Kidney capillary endothelial cell (primary cell): ENCODE data around the gene SPRY2.
"Not testable (repeated sequence)": the region's sequence is repeated elsewhere in the genome, so short reads cannot be mapped to it uniquely, and the experiment has no call there.

ENCODE experiments used
- DNase-seq: peaks from one replicate; pipeline ENCODE4 v3.0.0-alpha.2; 2018; ENCODE audit warnings: low spot score

The SPRY2 gene

DNA sequence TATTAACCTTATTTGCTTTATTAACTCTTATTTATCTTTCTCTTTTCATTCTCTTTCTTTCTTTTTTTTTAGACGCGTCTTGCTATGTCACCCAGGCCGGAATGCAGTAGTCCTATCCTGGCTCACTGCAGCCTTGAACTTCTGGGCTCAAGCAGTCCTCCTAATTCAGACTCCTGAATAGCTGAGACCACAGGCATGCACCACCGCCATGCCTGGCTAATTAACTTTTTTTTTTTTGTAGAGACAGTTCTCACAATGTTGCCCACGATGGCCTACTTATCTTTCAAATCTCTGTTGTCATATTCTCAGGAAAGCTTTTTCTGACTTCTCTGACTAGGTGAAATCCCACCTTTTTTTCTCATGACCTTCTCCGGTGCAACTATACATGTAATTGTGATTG, 7.8 kb upstream of the SPRY2 start:
- no peak for DNase-seq

DNA sequence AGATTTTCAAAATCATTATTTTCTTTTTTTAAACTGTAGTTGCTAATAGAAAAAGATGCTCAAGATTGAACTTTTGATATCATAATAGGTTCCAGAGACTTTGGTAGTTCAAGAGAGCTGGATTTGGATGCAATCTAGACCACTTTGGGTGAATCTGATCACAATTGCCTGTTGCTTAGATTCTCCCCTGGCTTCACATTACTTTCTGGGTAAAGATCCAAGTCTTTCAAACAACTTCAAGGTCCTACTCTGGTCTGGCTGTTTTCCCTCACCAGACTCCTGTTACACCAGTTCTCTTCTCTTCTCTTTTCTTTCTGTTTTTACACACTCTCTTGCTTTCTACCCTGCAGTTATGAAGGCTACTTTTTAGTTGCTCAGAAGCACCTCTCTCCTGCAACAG, 7.4 kb upstream of the SPRY2 start:
- no peak for DNase-seq

DNA sequence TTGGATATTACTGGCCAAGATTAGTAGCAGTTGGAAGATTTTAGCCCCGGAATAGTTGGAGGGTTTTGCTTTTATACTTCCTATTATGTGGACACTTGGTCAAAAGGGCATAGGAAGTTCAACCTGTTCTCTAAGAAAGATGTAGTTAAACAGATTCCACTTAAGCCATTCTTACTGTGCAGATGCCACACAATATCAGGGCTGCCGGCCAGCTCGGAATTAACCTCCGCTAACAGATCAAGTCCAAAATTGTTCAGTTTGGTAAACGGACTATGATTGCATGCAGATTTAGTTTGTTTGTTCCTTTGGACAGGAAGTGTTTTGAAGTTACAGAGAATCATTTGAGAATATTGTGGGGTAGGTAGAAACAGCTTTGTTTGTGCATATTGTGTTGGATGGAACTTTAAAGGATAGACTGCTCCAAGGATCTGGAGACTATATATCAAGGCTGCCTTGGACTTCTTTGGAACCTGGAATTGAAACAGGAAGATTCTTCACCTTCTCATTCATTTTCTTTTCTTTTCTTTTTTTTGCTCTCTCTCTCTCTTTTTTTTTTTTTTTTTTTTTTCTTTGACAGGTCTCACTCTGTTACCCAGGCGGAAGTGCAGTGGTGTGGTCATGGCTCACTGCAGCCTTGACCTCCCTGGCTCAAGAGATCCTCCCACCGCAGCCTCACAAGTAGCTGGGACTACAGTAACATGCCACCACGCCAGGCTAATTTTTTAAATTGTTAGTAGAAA, 5.0 kb upstream of the SPRY2 start:
- DNase-seq, result no peak

DNA sequence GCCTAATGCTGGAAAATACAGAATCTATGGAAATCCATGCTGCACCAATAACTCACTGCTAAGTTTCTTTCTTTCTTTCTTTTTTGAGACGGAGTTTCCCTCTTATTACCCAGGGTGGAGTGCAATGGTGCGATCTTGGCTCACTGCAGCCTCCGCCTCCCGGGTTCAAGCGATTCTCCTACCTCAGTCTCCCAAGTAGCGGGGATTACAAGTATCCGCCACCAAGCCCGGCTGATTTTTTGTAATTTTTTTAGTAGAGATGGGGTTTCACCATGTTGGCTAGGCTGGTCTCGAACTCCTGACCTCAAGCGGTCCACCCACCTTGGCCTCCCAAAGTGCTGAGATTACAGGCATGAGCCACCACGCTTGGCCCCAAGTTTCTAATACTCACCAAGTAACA, 3.1 kb upstream of the SPRY2 start:
- DNase-seq, result not testable (repeated sequence)

DNA sequence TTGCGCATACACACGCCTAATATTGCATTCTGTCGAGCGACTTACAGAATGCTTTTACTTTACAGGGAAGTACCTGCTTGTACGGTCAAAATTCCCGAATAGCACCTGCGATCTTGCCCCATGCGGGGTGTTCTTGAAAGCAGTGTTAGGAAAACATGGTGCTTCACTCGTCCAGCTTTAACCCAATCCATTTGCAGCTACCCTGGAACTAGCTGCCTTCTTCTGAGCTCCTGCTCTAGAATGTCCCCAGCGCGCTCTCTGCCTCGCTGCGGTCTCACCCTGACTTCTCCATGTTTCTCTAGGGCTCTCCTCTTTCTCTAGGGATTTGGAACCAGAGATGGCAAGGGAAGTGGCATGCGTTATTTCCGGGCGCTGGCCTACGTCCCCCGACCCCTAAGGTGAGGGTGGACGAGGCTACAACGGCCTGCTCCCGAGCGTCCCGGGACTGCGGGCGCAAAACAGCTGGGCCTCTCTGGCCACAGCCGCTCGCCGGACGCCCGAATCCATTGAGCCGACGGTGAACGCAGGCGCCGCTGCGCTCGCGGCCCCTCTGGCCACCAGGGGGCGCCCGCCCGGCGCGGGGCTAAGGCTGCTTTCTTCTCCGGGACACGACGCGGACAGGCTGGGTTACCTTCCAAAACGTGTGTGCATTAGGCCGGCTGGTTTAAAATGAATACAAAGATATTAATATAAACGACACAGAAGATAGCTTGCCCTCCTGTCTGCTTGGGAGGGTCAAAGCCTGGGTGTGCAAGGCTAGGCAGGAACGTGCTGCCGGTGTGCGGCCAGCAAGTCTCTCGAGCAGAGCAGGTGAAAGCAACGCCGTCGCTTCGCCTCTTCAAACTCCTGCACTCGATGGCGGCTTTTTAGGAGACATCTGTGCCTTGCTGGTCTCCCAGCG, 1.8 kb upstream of the SPRY2 start:
- DNase-seq, result peak; percentile 73

DNA sequence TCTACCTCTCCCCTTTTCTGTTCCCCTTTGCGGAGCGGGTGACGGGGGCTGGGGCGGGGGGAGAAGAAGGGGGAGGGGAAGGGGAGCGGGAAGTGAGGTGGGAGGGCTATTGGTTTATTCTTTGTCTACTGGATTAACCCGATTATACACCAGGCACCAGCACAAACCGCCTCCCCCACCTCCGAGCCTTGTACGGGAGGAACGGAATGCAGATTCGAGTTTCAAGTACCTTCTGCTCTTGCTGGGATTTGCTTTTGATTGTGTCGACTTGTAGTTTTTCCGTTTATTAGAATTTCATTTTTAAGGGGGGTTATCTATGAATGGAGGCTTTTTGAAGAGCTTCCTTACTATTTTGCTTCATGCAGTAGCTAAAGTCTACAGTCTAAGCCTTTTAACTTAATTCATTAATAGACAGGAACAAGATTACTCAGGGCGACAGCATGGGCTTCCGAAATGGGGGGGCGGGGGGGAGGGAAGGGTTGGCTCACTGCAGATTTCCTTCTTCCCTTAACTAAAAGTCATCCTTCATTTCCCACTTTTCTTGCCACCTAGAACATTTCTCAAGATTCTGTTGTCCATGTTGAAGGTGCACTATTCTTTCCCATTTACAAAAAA, 937 bp upstream of the SPRY2 start:
- peak; percentile 55 for DNase-seq

DNA sequence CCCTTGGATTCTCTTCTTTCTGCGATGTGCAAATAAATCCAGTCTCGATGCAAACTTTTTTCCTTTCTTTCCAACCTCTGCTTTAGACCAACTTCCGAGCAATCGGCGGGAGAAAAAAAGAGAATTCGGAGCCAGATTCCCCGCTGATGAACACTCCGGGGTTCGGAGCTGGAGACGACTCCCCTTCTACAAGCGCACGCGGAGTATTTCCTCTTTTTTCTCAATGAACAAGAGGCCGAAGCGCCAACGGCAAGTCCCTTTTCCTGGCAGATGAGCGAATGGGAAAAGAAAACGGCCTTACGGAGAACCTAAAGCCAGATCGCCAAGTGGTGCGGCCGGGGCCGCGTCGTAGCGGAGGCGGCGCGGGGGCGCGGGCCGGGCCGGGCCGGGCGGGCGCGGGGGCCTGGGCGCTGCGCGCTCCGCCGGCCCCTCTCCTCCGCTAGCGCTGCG, 250 bp downstream of the SPRY2 start:
- DNase-seq, result no peak

DNA sequence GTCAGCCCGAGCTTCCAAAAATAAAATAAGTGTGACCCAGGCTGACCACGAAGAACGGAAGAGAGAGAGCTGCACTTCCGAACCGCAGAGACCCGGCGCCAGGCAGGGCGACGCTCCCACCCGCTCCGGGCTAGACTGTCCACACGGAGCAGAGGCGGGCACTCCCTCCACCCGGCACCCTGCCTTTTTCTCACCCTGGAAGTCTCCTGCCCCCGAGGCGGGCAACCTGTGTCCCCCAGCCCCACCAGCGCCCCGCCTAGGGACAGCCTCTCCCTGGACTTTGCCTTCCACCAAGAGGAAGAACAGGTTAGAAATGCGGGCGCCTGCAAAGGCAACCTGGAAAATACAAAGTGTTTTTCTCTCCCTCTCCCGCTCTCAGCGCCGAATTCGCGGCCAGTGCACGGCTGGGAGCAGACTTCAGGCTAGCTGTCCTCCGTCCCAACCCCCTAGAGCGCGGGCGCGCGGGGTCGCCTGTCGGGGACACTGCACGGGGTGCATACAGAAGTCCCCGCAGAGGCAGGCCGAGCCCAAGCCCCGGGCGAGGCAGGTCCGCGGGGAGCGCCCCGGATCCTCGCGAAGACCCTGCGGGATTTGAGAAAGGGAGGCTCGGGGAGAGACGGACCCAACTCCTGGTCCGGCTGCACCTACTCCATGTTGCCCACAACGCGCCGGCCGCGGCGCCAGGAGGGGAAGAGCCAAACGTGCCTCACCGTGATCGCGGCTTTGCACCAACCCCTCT, 845 bp downstream of the SPRY2 start:
- DNase-seq, result peak; percentile 50

DNA sequence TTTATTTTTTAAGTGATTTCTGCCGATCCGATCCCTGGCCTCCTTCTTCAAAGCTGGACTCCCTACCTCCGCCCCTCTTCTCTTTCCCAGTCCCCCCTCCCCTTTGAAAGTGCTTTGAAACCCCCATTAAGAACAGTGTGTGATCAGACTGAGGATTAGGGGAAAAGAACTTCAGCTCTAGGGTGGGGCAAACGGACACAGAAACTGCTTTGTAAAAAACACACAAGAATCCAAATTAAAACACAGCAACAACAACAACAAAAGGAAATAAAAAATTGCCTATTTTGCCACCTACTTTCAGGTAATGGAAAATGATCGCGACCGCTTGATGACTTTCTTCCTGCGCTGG, 1.4 kb downstream of the SPRY2 start:
- DNase-seq, result no peak

DNA sequence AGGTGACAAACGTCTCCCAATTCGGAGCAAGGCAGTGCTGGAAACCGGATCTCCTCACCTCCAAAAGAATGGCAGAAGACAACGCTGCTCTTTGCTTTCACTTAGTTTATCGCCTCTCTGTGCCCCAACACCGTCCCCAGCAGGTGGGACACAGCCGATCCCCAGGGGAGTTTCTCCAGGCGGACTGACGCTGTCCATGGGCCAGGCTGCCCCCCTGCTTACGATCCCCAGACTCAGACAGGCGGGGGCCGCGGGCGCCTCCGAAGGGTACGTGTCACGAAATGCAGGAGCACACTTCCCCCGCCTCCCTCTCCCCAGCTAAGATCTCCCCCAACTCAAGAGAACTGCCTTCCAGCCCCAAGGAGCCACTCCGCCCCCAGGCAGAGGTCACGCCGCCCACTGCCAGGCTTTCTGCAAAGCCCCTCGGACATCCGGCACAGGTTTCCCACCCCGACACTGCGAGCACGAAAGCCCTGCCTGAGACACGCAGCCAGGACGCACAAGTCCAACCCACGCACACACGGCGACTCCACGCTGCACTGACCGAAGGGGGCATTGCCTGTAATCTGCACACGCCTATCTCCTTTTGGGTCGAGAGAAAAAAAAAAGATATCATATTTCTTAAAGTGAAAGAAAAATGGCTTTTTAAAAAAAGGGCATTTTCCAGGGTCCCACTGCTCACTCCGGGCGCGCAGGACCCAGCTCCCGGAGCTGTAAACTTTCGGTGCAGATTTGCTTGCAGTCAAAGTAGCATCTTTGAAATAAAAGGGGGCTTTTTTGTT, 2.0 kb downstream of the SPRY2 start:
- DNase-seq, result peak; percentile 62

DNA sequence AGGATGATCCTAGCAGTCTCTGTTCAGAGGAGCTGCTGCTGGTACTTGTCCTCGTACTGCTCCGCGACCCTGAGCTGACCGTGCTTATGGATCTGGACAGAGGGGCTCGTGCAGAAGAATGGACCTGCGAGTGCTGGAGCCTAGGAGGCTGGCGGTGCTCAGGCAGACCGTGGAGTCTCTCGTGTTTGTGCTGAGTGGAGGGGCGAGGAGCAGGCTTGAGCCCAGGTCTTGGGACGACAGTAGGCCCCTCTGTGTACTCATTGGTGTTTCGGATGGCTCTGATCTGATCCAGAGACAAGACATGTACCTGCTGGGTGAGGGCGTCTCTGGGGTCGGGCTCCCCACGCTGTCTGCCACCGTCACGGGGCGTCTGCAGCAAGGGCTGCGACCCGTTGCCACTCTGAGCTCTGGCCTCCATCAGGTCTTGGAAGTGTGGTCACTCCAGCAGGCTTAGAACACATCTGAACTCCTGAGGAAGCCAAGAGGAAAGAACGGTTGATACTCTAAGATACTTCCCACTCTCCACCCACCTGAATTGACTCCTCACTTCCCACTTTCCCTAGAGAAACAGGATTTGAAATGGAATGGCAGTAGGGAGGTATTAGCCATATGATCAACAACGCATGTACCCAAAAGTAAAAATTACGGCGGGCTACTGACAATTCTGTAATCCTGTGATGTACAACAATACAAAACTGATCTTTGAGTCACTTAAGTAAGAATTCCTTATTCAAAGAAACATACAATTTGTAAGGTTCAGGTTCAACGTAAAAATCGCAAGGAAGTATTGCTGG, 3.4 kb downstream of the SPRY2 start:
- no peak for DNase-seq

DNA sequence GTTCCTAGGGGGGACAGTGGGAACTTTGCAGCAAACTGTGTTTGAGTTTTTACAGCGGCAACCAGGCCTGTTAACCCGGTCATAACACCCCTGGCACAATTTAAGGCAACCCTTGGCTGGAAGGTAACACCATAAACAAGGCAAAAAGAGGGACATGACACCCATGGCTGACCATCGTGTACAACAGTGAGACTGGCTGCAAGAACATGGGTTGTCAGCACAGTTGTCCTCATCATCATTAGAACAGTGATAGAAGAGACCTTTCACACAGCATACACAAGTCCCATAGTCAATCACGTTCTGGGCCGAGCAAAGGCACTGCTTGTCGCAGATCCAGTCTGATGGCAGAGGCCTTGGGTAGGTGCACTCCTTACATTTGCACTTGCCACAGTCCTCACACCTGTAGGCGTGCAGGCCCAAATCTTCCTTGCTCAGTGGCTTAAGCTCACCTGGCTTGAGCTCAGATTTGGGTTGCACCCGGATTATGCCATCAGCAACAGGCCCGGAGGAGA, 4.1 kb downstream of the SPRY2 start:
- no peak for DNase-seq

DNA sequence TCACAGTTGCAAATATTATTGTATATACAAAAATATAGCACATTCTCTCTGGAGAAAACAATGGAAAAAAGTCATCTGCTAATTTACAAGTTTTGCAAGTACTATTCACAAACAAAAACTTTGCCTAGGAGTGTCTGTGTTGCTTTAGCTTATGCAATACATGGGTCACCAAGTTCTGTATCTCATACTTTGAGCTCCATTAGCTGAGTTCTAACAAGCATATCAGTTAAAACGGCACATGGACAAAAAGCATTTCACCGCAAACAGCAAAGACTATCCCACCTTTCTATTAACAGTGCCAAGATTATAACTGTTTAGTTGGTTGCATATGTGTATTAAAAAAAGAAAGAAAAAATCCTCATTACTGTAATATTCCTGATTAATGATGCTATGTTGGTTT, 4.6 kb downstream of the SPRY2 start:
- DNase-seq, result no peak

DNA sequence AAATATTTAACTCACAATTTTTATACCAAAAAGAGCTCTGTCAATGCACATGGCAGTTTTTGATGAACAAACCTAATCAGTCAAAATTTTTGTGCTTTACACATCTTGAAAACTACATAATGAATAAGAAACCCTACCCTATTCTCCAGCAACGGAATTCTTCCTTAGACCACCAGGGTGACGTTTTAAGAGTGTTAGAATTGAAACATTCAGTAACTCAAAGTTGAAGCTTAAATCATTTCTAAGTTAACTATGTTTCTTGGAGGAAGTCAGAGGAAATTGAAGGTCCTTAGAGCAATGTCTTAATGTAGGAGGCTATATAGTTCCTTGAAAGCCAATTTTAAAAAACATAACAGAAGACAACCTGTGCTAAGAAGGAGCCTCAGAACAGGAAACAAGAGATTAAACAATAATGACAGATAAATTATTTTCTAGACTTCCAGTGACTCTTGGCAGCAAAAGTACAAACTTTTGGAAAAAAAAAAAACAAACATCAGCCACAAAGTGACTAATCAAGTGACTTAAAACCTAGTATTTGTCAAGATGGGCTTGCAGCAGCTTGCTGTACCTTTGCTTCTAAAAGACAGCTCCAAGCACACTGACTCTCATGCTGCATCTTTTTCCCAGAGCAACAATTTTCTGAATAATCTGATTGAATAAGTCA, 6.2 kb downstream of the SPRY2 start:
- no peak for DNase-seq

DNA sequence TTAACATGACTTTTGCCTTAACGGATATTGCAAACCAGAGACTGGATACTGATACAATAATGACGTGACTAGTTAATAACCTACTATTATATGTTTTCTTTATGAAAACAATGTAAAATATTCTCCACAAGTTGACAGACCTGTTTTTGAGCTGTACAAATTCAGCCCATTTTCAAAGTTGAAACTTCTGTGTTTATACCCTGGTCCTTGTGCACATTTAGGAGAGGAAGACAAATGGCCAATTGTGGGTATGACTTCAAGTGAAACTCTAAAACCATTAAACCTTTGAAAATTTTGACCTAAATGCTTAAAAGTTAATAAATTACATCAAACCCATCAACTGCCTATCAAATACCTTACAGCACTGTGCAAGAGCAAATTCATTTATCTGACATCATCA, 8.9 kb downstream of the SPRY2 start:
- no peak for DNase-seq

DNA sequence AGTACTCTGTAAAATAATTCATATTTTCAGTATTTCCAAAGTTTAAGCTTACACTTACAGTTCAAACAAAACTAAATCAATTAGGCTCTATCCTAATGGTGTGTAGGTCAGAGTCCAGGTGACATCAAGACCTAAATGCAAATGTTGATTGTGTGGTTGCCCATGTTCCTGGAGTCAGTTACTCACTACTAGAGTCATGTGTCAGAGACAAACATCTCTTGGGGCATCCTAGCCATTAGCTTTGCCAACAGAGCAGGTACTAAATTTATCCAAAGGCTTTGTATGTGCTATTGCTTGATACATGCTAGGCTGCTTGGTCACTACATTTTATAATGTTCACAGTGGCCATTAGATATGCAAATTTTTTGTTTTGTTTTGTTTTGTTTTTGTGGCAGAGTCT, 11.7 kb downstream of the SPRY2 start:
- no peak for DNase-seq

DNA sequence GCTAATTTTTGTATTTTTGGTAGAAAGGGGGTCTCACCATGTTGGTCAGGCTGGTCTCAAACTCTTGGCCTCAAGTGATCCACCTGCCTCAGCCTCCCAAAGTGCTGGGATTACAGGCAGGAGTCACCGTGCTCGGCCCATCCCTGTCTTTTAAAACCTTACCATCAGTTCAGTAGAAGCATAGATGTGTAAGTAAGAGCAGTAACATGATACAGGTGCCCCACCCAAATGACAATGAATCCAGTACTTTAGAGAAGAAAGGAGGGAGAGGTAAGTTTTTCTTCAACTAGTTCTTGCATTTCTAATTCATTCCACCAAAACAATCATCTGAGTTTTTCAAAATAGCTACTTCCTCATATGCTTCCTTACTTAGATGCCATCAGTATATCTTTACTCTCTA, 21.9 kb downstream of the SPRY2 start:
- DNase-seq, result no peak

DNA sequence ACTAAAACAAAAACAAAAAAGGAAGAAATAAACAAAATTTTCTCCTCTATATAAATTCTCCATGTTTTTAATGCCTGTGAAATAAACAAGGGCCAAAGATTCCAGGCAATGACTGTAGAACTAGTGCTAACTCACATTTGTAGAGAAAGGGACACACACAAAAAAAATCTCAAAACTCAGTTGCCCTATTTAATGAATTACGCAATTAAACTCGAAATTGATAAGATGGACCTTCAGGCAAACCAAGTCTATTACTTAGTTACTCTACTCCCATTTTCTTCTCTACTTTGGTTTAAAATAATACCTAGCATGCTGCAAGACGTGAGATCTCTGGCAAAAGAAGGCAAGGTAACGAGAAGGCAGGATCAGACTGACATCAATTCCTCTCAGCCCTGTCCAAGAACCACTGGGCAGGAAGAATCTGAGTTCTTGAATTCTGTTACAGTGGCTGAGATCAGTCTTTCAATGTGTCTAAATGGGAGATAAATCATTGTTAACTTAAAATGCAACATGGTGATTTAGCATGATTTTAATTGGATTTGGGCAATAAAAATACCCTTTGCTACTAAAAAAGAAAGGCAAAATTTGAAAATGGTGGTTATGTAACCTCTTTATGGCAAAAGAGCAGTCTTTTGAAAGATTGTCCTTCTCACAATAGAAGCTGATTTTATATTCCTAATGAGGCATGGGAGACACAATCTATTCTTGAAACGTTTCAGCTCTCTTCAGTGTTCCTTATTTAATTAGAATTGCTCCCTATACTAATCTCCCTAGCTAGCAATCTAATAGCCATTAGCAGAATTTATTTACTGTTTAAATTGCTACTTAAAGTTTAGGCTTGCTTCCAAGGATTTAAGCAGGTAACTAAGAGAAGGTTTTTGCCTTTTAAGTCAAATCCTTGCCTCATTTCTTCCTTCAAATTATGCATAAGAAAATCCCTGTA, 25.9 kb downstream of the SPRY2 start:
- DNase-seq, result no peak
